NCI-H2196 treated with DMSO at 0.1 percent for 48 hours (cell line): Measurements from ENCODE around the gene PRR36.
A peak's percentile ranks its signal among the peaks of the same experiment; 100 is the strongest.

Experiments used
- DNase-seq: peaks from one replicate; lab custom pipeline; 2025; ENCODE audit not compliant: unreplicated experiment; lab: John Stamatoyannopoulos, UW

Gene PRR36

GRCh38 chr19:7913652-7914051, 39.5 kb upstream of the PRR36 start:
- DNase-seq = no peak

- DNase-seq = no peak
Observed at GRCh38 chr19:7912697-7913564, 38.7 kb upstream of the PRR36 start.

- DNase-seq = no peak
Observed at GRCh38 chr19:7912144-7912696, 38.0 kb upstream of the PRR36 start.

GRCh38 chr19:7911508-7912143, 37.4 kb upstream of the PRR36 start:
- no peak for DNase-seq

- no peak for DNase-seq
Observed at GRCh38 chr19:7910321-7911161, 36.4 kb upstream of the PRR36 start.

GRCh38 chr19:7909471-7910067, 35.4 kb upstream of the PRR36 start:
- no peak for DNase-seq

- no peak for DNase-seq
Observed at GRCh38 chr19:7908742-7909461, 34.7 kb upstream of the PRR36 start.

GRCh38 chr19:7908078-7908699, 34.0 kb upstream of the PRR36 start:
- DNase-seq = no peak

- no peak for DNase-seq
Observed at GRCh38 chr19:7907544-7907943, 33.4 kb upstream of the PRR36 start.

GRCh38 chr19:7907122-7907521, 32.9 kb upstream of the PRR36 start:
- no peak for DNase-seq

GRCh38 chr19:7905859-7906258, 31.7 kb upstream of the PRR36 start:
- DNase-seq = no peak

- no peak for DNase-seq
Observed at GRCh38 chr19:7905268-7905667, 31.1 kb upstream of the PRR36 start.

- DNase-seq = no peak
Observed at GRCh38 chr19:7904074-7905020, 30.2 kb upstream of the PRR36 start.

- peak; percentile 98 for DNase-seq
Observed at GRCh38 chr19:7903244-7904073, 29.3 kb upstream of the PRR36 start, which contains the start of gene MAP2K7. TSS of gene MAP2K7 (plus strand) at chr19:7903877. CDS start at chr19:7903945, 68 bp downstream.

- no peak for DNase-seq
Observed at GRCh38 chr19:7902796-7903243, 28.6 kb upstream of the PRR36 start.

- DNase-seq = no peak
Observed at GRCh38 chr19:7901337-7901736, 27.1 kb upstream of the PRR36 start.

GRCh38 chr19:7900931-7901330, 26.7 kb upstream of the PRR36 start:
- DNase-seq = no peak
